Neuron (in vitro differentiated cells): ENCODE measurements around the gene DYRK3.

ENCODE experiments used
- H2AFZ ChIP-seq: one replicate; pipeline ENCODE4 v1.6.1; 2013; ENCODE audit warnings: low read depth, mild to moderate bottlenecking, inconsistent platforms, low read length, moderate library complexity
- H3K27me3 ChIP-seq: one replicate; pipeline ENCODE4 v1.6.1; 2013; ENCODE audit warnings: low read length; ENCODE audit not compliant: insufficient read depth
- H3K36me3 ChIP-seq: one replicate; pipeline ENCODE4 v1.6.1; 2013; ENCODE audit warnings: low read length; ENCODE audit not compliant: insufficient read depth
- H3K4me1 ChIP-seq: one replicate; pipeline ENCODE4 v1.6.1; 2013; ENCODE audit warnings: low read length; ENCODE audit not compliant: insufficient read depth
- H3K4me3 ChIP-seq: 2 replicates; pipeline ENCODE4 v1.5.1; 2013; ENCODE audit warnings: mild to moderate bottlenecking, low read length, moderate library complexity
- H3K9me3 ChIP-seq: one replicate; pipeline ENCODE4 v1.6.1; 2013; ENCODE audit warnings: low read length

DYRK3 gene

GRCh38 chr1:206658264-206658980 lies 23.1 kb downstream of the DYRK3 start:
- no peak overlapping the region for H2AFZ ChIP-seq
- H3K4me3 ChIP-seq, result no peak overlapping the region
- no peaks in the 10 kb centered on the region for H3K36me3 ChIP-seq
- peaks cover 13% of the 10 kb centered on the region for H3K27me3 ChIP-seq
- no peaks in the 10 kb centered on the region for H3K9me3 ChIP-seq
- H3K4me1 ChIP-seq, result peaks cover 17% of the 10 kb centered on the region

DNA sequence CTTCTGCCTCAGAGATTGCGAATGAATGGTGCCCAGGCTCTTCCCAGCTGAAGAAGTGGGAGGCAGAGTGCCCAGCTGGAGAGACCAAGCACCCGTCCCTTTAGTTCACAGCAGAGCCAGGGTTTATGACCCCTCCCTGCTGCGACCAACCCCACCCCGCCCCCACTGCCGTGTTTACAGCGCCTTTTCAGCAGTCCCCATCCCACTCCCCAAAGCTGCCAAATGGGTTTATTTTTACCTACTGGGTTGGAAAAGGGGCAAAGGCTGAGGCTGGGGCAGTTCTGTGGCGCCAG lies 23.6 kb downstream of the DYRK3 start:
- H3K36me3 ChIP-seq, result no peaks in the 10 kb centered on the region
- H3K4me3 ChIP-seq, result no peak overlapping the region
- H3K27me3 ChIP-seq, result peaks cover 16% of the 10 kb centered on the region
- H2AFZ ChIP-seq, result no peak overlapping the region
- peaks cover 17% of the 10 kb centered on the region for H3K4me1 ChIP-seq
- H3K9me3 ChIP-seq, result no peaks in the 10 kb centered on the region

- H3K27me3 ChIP-seq, result peaks cover 19% of the 10 kb centered on the region
- H2AFZ ChIP-seq, result no peak overlapping the region
- no peak overlapping the region for H3K4me3 ChIP-seq
- no peaks in the 10 kb centered on the region for H3K36me3 ChIP-seq
- H3K9me3 ChIP-seq, result no peaks in the 10 kb centered on the region
- peaks cover 7% of the 10 kb centered on the region for H3K4me1 ChIP-seq
Observed at GRCh38 chr1:206660136-206660535, 24.8 kb downstream of the DYRK3 start.

- no peaks in the 10 kb centered on the region for H3K36me3 ChIP-seq
- H3K27me3 ChIP-seq, result peaks cover 19% of the 10 kb centered on the region
- H3K9me3 ChIP-seq, result no peaks in the 10 kb centered on the region
- H3K4me3 ChIP-seq, result no peak overlapping the region
- H3K4me1 ChIP-seq, result peaks cover 5% of the 10 kb centered on the region
- no peak overlapping the region for H2AFZ ChIP-seq
Observed at GRCh38 chr1:206661161-206661820, 26.0 kb downstream of the DYRK3 start.

DNA sequence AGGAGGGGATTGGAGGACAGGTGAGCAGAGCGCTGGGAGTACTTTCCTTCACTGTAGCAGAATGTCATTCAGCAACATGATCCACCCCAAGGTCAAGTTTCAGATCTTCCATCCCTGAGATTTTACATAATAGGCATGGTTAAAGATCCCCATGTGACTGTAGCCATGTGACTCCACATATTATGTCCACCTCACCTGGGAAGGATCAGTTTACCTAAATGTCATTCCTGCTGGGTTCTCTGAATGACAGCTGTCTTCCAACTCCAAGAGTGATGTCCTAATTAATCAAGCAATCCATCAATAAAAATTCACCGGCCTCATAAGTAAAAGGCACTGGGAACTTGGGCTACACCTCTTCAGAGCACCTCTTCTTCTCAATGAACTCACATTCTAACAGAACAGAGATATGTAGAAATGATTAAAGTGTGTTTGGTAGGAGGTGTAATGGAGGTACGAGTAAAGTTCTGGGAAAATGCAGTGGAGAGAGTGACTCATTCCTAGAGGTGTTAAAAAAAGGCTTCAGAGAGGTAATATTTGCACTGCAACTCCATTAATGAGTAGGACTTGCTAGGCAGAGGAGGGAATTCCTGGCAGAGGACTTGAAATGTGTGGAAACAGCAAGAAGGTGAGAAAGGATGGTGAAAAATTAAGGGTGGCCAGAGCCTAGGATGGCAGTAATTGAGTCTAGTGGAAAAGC lies 27.2 kb downstream of the DYRK3 start:
- Histone ChIP-seq H3K27me3 (peaks cover 19% of the 10 kb centered on the region), H3K9me3 (no peaks in the 10 kb centered on the region), H3K4me1 (peaks cover 5% of the 10 kb centered on the region), H3K4me3 (no peak overlapping the region), H2AFZ (no peak overlapping the region), H3K36me3 (no peaks in the 10 kb centered on the region)

DNA sequence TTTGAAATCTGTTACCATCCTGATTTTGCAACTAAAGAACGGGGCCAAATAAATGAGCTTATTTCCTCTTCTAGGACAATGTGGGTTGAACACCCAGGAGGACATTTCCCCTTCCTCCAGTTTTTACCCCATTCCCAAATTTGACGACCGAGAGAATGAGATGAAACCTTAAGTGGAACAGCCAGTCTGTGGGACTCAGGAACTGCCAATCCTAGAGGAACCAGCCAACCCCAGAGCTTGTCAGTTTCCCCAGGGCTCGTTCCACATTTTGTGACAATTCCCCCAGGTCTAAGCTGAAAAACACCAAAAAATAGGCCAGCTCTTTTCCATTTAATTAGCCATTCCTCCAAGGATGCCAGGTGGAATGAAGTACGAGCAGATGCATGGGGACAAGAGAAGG lies 28.0 kb downstream of the DYRK3 start:
- no peak overlapping the region for H2AFZ ChIP-seq
- H3K27me3 ChIP-seq, result peaks cover 26% of the 10 kb centered on the region
- H3K4me3 ChIP-seq, result no peak overlapping the region
- H3K36me3 ChIP-seq, result no peaks in the 10 kb centered on the region
- H3K4me1 ChIP-seq, result peaks cover 5% of the 10 kb centered on the region
- no peaks in the 10 kb centered on the region for H3K9me3 ChIP-seq

GRCh38 chr1:206663832-206664652 lies 28.7 kb downstream of the DYRK3 start:
- Histone ChIP-seq H3K36me3 (no peaks in the 10 kb centered on the region), H3K27me3 (peaks cover 28% of the 10 kb centered on the region), H2AFZ (no peak overlapping the region), H3K4me3 (no peak overlapping the region), H3K4me1 (peaks cover 4% of the 10 kb centered on the region), H3K9me3 (no peaks in the 10 kb centered on the region)

GRCh38 chr1:206664740-206665139 lies 29.4 kb downstream of the DYRK3 start:
- no peak overlapping the region for H2AFZ ChIP-seq
- H3K27me3 ChIP-seq, result peaks cover 27% of the 10 kb centered on the region
- H3K36me3 ChIP-seq, result no peaks in the 10 kb centered on the region
- H3K4me1 ChIP-seq, result peaks cover 3% of the 10 kb centered on the region
- H3K4me3 ChIP-seq, result no peak overlapping the region
- no peaks in the 10 kb centered on the region for H3K9me3 ChIP-seq

- Histone ChIP-seq H2AFZ (no peak overlapping the region), H3K36me3 (no peaks in the 10 kb centered on the region), H3K4me3 (no peak overlapping the region), H3K4me1 (peaks cover 3% of the 10 kb centered on the region), H3K9me3 (no peaks in the 10 kb centered on the region), H3K27me3 (peaks cover 31% of the 10 kb centered on the region)
Observed at GRCh38 chr1:206666031-206666561, 30.8 kb downstream of the DYRK3 start.

DNA sequence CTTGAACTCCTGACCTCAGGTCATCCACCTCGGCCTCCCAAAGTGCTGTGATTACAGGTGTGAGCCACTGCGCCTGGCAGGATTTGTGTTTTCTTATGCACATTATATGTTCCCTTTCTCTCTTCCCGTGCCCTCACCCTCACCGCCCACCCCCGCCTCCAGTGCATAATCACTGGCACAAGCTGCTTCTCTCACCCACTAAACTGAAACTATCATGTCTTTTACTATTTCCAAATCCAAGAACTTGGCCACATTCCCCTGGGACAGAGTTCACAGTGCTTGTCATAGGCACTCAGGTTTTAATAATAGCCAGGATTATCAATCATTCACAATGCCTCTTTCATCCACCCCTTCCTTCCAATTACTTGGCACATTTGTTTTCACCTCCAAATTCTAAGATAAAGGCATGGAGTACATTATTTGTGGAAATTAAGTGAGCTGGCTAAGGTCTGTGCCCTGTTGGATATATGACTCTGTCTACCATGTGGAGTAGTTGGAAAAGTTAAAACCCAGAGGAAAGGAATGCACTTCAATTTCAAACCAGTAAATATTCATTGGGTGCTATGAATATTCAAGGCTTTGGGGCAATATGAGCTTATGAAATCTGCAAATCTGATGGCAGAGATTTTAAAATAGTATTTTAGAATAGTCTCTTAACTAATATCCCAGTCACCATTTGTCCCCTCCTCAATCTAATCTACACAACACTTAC lies 31.8 kb downstream of the DYRK3 start:
- peaks cover 29% of the 10 kb centered on the region for H3K27me3 ChIP-seq
- H3K36me3 ChIP-seq, result no peaks in the 10 kb centered on the region
- no peak overlapping the region for H3K4me3 ChIP-seq
- peaks cover 12% of the 10 kb centered on the region for H3K4me1 ChIP-seq
- no peak overlapping the region for H2AFZ ChIP-seq
- no peaks in the 10 kb centered on the region for H3K9me3 ChIP-seq

DNA sequence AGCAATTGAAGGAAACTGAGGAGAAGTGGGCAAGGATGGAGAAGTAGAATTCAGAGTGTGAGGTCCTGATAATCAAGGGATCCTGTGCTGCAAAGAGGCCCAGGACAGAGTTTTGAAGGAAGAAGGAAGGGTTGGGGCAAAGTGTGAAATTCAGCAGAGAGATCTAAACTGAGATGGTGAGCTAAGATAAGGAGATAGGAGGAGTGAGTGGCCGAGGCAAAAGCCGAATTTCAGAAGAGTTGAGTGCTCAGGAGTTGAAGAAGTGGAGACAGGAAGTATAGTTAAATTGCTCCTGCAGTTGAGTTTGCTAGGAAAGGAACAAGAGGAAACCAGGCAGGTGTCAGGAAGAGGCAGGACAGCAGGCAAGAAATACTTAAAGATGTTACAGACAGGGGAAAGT lies 33.0 kb downstream of the DYRK3 start:
- Histone ChIP-seq H3K4me3 (no peak overlapping the region), H3K4me1 (peaks cover 24% of the 10 kb centered on the region), H3K27me3 (peaks cover 21% of the 10 kb centered on the region), H3K36me3 (no peaks in the 10 kb centered on the region), H2AFZ (no peak overlapping the region), H3K9me3 (no peaks in the 10 kb centered on the region)

DNA sequence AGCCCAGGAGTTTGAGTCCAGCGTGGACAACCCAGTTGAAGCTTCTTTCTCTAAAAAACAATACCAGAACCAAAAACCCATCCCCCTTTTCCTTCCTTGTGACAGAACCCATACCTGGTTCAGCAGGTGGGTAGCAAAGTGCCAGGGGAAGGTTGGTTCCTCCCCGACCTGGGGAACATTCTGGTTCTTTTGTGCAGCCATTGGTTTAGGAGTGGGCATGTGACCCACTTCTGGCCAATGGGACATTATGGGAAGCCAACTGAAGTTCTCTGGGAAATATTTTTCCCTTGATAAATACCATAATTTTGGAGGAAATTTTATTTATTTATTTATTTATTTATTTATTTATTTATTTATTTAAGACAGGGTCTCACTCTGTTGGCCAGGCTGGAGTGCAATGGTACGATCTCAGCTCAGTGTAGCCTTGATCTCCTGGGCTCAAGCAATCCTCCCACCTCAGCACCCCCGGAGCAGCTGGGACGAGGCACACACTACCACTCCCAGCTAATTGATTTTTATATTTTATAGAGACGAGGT lies 33.6 kb downstream of the DYRK3 start:
- peaks cover 29% of the 10 kb centered on the region for H3K4me1 ChIP-seq
- no peak overlapping the region for H3K4me3 ChIP-seq
- H3K36me3 ChIP-seq, result no peaks in the 10 kb centered on the region
- peaks cover 17% of the 10 kb centered on the region for H3K27me3 ChIP-seq
- no peak overlapping the region for H2AFZ ChIP-seq
- H3K9me3 ChIP-seq, result no peaks in the 10 kb centered on the region
